GM10248 (cell line): Measurements from ENCODE around the gene FBXO41.
A peak's percentile ranks its signal among the peaks of the same experiment; 100 is the strongest.

Experiments
- CTCF ChIA-PET: fragments of 300-600 bp; sonication (Branson Sonifier 250); formaldehyde crosslinking; extraction: SDS; loops from one replicate; lab custom pipeline; 2021; ENCODE audit warnings: antibody characterized with exemption; lab: Yijun Ruan, JAX
- POLR2A ChIA-PET: fragments of 350-650 bp; sonication (Branson Sonifier 250); formaldehyde crosslinking; extraction: SDS; loops from one replicate; lab custom pipeline; 2020; ENCODE audit warnings: antibody characterized with exemption; lab: Yijun Ruan, JAX
- DNase-seq: peaks from one replicate; pipeline ENCODE4 v3.0.0; 2012; ENCODE audit errors: extremely low spot score
- CTCF ChIP-seq: IDR thresholded peaks from 2 replicates; pipeline ENCODE4 v1.5.1; 2012; ENCODE audit warnings: mild to moderate bottlenecking, low read depth; ENCODE audit errors: extremely low read depth, missing control alignments, control extremely low read depth

FBXO41 gene

DNA sequence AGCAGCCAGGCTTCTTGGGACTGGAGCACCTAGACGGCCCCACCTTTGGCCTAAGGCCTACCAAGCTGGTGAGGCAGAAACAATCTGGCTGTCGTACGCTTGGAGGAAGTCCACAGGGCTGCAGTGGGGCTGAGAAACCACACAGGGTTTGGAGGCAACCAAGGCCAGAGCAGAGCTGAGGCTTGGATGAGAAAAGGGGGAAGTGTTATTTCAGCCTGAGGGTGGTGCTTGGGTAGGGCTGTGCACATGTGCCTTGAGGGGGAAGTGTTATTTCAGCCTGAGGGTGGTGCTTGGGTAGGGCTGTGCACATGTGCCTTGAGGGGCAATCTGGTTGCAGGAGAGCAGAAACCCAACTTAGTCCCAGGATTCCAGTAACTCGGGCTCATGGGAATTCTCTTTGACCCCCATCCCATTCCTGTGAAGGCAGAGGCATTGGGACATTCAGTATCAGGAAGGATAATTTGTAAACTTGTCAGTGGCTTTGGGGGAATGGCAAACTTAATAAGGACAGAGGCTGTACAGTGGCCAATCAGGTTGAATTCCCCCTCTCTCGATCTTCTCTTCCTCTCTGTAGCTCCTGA lies 971 bp upstream of the FBXO41 start:
- CTCF ChIA-PET, result interaction anchor here (1.0 to 1.8 kb wide), 2 partner anchors 15 to 72 kb away, joined by 3 to 5 read pairs; no protein-coding TSS in a partner anchor
- POLR2A ChIA-PET, result no interaction called here
- TF ChIP-seq CTCF, result no peak
- DNase-seq, result peak; percentile 60

- DNase-seq, result no peak
- ChIA-PET CTCF (no interaction called here), POLR2A (no interaction called here)
- no peak for TF ChIP-seq CTCF
Observed at GRCh38 chr2:73283545-73284295, 558 bp downstream of the FBXO41 start.

DNA sequence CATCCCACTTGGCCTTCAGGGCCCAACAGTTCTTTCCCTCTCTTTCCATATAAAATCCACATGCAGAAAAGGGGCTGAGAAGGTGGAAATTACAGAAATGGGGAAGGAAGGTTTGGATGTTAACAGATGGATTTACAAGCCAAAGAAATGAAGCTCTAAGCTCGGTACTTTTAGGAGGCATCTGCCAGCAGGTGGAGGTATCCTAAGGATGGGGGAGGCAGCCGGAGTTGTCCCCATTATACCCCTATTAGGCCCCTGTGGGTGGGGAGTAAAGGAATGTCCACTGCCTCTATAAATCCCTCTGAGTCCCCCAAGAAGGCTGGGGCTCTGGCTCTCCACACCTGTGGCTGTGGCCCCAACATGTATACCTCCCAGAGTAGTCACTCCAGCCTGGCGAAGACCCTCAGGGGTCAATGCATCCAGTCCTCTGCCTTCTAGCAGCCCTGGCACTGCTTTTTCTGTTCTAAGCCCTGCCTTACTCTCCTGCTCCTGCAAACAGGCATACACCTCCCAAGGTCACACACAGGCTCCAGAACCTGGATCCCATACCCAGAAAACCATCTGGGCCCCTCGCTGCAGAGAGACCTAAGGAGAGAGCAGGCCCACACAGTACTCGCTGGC lies 1.2 kb downstream of the FBXO41 start:
- CTCF ChIA-PET, result interaction anchor here (5.9 kb wide), 1 partner anchor 7 kb away, joined by 32 read pairs; no protein-coding TSS in a partner anchor
- no peak for DNase-seq
- no peak for TF ChIP-seq CTCF
- POLR2A ChIA-PET, result no interaction called here

DNA sequence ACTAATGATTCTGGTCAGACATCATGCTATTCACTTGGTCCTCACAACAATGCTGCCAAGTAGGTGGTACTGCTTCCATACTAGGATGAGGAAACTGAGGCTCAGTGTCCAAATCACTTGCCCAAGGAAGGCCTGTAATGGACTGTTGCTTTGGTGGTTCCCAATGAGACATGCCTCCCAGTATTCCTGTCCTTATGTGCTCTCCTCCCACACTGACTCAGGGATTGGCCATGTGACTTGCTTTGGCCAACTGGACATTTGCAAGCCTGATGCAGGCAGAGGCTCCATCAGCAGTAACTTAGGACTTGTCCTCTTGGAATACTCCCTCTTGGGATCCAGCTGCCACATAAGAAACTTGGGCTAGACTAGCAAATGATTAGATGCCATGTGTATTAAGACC lies 3.0 kb downstream of the FBXO41 start:
- ChIA-PET CTCF (interaction anchor here (2.6 to 5.9 kb wide), 2 partner anchors 9 kb away, joined by 13 to 32 read pairs; no protein-coding TSS in a partner anchor), POLR2A (no interaction called here)
- no peak for DNase-seq
- TF ChIP-seq CTCF, result no peak

DNA sequence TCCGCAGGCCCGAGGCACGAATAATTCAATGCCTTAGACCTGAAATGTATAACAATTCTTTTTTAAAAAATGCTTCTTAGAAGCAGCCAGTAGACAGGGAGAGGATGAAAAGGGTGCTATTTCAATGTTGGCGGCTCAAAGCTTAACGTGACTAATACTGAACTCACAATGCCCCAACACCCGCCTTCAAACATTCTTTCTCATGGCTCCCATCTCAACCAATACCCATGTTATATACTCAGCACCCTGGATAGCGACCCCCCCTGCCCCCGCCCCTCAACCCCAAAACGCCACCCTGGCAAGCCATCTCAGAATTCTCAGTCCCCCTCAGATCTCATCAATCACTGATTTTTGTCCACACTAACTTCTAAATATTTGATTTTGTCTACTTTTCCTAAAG lies 4.4 kb downstream of the FBXO41 start:
- no peak for TF ChIP-seq CTCF
- POLR2A ChIA-PET, result no interaction called here
- CTCF ChIA-PET, result interaction anchor here (2.6 to 5.9 kb wide), 2 partner anchors 8 to 10 kb away, joined by 13 to 32 read pairs; no protein-coding TSS in a partner anchor
- no peak for DNase-seq

DNA sequence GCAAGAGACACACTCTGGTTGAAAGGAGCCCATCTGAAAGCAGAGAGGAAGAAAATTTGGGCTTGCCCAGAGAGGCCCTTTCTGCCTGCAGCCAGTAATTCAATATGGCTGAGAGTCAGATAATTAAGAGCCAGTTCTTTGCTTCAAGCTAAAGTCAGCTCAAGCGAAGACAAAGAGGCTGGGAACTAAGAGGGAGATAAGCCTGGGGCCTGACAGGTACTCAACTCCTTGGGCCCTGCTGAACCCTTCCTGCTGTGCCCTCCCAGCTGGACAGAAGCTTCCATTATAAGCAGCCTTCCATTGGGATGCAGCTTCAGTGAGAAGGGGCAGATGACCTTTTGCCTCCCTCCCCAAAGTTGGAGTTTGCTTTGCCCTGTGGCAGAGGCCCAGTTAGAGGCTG lies 12.0 kb downstream of the FBXO41 start:
- ChIA-PET POLR2A (no interaction called here), CTCF (interaction anchor here (1.1 to 6.6 kb wide), 4 partner anchors 9 to 187 kb away, joined by 3 to 35 read pairs (median 8); no protein-coding TSS in a partner anchor)
- TF ChIP-seq CTCF, result no peak
- DNase-seq, result no peak
